Pons (tissue), 1 donor: Measurements from ENCODE around the gene UNC13C.

Source experiments
- DNase-seq: peaks from one replicate; pipeline ENCODE4 v3.0.0-alpha.2; 2016; ENCODE audit warnings: low spot score

Gene UNC13C

DNA sequence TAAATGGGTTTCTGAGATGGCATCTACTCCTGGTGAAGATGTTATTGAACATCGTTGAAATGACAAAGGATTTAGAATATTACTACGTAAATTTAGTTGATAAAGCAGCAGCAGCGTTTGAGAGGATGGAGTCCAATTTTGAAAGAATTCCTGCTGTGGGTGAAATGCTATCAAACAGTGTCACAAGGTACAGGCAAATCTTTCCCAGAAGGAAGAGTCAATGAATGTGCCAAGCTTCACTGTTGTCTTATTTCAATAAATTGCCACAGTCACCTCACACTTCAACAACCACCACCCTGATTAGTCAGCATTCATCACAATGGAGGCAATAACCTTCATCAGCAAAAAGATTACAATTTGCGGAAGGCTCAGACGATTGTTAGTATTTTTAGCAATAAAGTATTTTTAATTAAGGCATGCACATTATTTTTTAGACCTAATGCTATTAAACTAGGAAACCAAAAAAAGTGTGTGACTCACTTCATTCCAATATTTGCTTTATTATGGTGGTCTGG is 142.8 kb downstream of the UNC13C start:
- no peak for DNase-seq

DNA sequence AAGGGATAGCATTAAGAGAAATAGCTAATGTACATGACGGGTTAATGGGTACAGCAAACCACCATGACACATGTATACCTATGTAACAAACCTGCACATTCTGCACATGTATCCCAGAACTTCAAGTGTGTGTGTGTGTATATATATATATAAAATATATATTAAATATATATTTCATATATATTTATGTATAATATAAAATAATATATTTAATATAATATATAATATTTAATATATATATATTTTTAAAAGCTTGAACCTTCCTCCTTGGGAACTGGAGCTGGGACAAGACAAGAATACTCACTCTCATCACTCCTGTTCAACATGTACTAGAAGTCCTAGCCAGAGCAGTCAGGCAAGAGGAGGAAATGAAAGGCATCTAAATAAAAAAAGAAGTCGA is 149.3 kb downstream of the UNC13C start:
- DNase-seq = no peak

- no peak for DNase-seq
These were observed 153.2 kb downstream of the UNC13C start for GRCh38 chr15:54131410-54131809.

- no peak for DNase-seq
These were observed 170.9 kb downstream of the UNC13C start for GRCh38 chr15:54149115-54149531.

DNA sequence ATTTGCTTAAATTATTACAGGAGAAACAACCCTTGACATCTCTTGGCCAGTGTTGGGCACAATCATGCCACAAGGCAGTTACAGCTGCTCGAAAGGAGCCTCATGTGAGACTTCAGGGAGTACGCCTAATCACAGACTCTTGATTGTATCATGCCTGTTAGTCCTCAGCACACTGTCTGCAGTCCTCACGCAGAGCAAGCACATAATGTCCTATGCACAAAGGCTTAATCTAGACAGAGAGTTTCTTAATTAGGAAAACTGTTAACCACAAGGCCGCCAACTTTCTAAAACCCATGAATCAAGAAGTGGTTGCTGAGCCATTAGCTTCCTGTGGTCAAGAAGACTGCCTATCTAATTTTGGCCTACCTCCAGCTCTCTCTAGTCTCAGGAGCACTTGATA is 172.0 kb downstream of the UNC13C start:
- no peak for DNase-seq

DNA sequence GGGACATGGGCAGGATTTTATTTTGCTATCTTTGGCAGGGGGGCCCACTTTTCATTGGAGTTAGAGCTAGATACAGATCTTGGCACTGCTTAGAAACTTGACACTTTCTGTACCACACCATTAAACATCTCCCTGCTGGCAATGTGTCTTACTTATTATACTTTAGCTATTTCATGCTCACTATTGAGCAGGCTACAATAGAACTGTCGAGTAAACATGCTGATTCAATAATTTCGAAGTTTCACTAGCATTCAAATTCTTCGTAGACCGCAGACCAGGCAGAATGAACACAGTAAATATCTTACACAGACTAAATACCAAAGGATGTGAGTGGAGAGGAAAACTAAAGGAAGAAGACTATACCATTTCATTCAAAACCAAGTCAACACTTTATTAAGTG is 180.8 kb downstream of the UNC13C start:
- no peak for DNase-seq

- DNase-seq = no peak
These were observed 209.1 kb downstream of the UNC13C start for GRCh38 chr15:54187325-54187724.

DNA sequence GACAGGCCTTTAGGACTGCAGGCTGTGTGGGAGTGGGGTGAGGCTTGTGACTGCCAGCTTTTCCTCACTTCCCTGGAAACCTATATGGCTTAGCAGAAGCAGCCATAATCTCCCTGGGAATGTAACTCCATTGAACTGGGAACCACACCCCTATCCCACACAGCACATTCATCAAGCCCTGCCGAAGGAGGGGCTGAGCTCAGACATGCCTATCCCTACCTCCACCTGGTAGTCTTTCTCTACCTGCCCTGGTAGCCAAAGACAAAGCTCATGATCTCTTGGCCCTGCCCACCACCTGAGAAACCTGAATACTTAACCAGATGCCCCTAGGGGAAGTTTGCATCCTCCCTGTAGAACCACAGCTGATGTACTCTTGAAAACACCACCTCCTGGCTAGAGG is 219.8 kb downstream of the UNC13C start:
- no peak for DNase-seq

- no peak for DNase-seq
These were observed 228.5 kb downstream of the UNC13C start for GRCh38 chr15:54206586-54207321.

- DNase-seq = no peak
These were observed 230.5 kb downstream of the UNC13C start for GRCh38 chr15:54208786-54209185.

GRCh38 chr15:54212635-54213034 is 234.4 kb downstream of the UNC13C start:
- no peak for DNase-seq

DNA sequence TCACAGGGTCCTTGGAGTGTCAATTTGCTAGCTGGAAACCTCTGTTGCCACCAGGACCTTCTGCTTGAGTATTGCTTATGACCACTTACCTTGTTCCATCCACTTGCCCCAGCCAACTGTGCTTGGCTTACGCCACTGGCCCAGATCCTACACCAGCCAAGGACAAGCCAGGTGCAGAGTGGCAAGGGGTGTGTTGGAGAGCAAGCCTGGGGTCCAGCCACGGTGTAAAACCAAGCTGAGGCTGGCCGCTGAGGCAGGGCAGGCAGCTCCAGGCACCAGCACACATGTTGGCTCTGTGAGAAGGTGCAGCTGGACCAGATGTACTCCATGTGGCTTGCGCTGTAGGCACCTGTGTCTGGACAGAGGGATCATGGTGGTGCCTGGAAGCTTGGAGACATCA is 248.2 kb downstream of the UNC13C start:
- no peak for DNase-seq

- DNase-seq = no peak
These were observed 249.3 kb downstream of the UNC13C start for GRCh38 chr15:54227569-54227968.

DNA sequence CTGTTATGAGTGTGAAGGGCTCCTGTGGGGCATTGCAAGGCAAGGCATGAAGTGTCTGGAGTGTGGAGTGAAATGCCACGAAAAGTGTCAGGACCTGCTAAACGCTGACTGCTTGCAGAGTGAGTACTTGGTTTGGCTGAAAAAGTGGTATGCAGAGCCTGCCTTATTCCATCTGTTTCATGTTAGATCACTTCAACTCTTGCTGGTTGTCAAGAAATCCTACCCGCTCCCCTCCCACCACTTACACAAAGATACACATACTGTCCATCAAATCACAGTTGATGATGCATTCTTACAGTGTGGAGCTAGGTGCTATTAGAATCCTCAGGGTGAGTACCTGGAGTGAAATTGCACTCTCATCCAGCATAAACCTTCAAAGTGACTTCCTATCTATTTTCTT is 272.1 kb downstream of the UNC13C start:
- DNase-seq = no peak

DNA sequence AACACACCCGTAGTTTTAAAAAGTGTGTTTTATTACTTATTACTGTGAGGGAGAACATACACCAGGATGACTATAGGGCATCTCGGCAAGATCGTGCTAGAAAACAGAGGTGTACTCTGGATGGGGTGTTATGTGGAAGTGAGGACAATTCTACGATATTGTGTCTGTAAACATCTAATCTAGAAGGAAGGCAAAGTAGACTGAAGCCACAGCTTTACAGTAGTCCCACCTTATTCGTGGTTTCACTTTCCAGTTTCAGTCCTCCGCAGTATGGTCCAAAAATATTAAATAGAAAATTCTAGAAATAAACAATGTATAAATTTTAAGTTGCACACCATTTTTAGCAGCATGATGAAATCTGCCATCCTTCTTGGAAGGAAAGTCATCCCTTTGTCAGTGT is 277.9 kb downstream of the UNC13C start:
- no peak for DNase-seq

DNA sequence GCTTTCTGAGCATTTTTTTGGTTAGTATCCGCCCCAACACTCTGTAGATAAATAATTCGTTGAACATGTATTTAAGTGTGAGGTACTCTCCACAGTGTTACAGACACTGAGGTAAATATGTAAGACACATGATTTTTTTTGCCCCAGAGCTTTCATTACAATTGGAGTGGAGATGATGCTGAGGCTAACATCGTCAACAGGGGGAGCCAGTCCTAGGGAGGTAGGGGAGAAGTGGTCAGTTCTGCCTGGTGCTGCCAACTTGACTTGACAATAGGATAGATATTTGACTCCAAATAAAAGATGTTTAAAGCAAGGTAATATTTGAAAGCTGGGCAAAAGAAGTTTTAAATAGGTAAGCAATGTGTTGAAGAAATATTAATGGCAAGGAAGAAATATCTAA is 295.7 kb downstream of the UNC13C start:
- DNase-seq = no peak

GRCh38 chr15:54277834-54278233 is 299.6 kb downstream of the UNC13C start:
- no peak for DNase-seq

GRCh38 chr15:54280726-54281125 is 302.5 kb downstream of the UNC13C start:
- no peak for DNase-seq

DNA sequence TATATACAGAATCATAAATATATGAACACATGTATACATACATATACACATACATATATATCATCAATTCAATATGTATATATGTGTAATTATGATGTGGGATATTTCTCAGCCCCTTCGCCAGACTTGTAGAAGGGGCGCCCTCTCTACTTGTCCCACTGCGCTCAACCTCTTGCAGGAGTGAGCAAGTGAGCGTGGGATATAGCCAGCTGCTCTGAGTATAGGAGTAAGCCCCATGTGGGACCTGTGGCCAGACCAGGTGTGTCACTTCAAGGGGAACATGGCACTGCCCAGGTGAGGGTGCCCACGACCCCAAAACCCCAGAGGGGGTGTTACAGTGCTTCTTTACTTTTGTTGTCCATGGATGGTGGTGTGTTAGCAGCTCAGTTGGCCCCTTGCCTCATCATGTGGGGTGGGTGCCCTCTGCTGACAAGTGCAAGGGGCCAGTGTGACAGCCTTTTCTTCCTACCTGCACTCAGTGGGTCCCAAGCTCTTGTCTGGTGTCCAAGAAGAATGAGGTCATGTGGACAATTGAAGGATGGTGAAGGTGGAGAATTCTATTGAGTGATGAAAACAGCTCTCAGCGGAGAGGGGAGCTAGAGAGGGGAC is 304.1 kb downstream of the UNC13C start:
- no peak for DNase-seq

DNA sequence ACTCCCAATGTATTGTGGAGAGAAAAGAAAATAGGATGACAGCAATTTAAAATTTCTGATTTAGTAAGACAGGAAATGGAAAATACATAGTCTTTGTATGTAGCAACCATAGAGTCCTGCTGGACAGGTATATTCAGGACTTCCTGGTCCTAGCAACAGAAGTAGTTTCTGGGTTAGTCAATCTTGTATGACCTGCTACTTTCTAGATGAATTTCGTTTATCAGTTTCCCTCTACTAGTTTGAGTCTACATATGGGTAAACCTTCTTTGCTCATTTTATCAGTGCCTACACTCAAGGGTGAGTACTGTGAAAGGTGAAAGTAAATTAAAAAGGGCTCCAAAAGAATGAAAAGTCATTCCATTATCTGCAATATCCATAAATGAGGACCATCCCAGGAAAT is 309.8 kb downstream of the UNC13C start:
- no peak for DNase-seq

DNA sequence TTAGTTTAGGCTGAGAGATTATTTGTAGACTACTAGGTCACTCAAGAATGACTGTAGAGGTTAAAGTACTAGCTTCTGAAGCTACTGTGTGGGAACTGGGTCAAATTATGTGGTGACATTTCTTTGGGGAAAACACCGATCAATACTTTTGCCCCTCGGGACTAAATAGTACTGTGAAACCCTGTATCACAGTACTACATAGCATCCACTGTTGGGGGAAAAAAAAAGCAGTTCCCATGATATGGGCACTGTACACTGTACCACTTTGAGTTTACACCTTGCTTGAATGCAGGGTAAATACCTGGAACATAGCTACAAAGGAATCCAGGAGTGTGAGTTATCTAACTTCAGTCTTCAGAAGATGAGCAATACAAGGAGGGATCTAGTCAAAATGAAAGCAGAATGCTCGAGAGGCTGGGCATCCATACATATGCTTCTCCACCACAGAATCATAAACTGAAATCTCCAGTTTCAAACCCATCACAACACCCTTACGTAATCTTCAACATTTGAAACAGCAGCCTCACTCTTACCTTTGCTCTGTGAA is 311.4 kb downstream of the UNC13C start:
- DNase-seq = no peak

GRCh38 chr15:54298396-54298795 is 320.2 kb downstream of the UNC13C start:
- DNase-seq = no peak

DNA sequence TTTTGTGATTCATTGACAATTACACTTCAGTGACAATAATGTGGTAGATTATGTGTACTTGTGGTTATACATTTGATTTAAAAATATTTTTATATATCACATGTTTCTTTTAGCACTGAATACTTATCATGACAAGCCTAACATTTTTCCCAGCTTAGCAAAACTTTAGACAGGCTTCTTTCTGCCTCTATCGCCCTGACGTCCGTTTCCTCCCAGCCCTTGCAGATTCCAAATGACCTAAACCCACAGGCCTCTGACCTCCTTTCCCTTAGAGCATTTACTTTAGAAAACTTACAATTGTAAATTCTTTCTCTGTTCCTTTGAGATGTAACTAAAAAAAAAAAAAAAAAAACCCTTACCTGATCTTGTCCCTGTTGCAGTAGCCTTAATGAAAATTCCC is 326.1 kb downstream of the UNC13C start:
- DNase-seq = no peak

DNA sequence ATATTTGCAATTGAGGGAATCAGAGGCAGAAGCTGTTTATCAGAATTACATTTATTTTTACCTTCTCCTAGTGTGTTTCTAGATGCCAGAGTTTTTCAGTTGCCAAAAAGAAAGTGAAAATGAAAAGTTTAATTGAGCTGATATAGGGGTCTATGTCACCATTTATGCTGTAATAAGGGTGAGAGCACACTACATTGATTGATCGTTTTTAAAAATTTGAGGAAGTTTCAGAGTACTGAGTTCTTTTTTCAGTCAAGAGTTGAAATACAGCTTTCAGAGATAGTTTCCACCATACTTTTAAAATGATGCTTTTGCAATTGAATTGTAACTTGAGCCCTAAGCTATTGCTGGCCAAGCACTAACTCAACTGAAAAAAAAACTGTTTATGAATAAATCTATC is 326.9 kb downstream of the UNC13C start:
- DNase-seq = no peak
